Hematopoietic multipotent progenitor cell treated with erythropoietin and hydrocortisone succinate and interleukin-3 and kit ligand, for 17 days (in vitro differentiated cells): Measurements from ENCODE around the gene RHOG.

Experiments used
- DNase-seq: peaks from one replicate; pipeline ENCODE4 v3.0.0-alpha.2; 2015; ENCODE audit warnings: low spot score

Gene RHOG

DNA sequence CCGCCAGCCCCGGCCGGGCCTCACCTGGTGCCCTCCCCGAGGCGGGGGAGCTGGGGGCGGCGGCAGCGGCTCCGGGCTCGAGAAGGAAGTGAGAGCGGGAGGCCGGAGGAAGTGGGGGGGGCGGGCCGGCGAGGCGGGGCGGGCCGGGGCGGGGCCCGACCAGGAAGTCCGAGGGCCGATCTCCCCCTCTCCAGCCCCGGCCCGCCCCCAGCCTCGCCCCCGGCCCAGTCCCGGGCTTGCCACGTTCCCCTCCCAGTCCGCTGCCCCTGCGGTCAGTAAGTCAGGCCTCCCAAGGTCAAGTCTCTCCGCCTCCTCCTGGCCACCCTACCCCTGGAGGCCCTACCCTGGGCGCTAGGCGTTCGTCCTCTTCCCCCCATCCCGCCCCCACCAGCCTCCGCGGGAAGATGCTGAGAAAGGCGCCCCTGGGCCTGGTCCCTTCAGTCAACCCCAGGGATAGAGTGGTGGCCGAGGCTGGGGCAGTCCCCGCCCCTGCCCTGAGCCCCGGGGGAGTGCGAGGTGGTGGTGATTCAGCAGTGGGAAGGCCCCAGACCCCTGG is at the start of gene RHOG:
Gene RHOG (minus strand): TSS at position 90 of the 556 bp plus-strand sequence. CDS start 12,821 bp downstream, outside the sequence.
- DNase-seq: no peak

DNA sequence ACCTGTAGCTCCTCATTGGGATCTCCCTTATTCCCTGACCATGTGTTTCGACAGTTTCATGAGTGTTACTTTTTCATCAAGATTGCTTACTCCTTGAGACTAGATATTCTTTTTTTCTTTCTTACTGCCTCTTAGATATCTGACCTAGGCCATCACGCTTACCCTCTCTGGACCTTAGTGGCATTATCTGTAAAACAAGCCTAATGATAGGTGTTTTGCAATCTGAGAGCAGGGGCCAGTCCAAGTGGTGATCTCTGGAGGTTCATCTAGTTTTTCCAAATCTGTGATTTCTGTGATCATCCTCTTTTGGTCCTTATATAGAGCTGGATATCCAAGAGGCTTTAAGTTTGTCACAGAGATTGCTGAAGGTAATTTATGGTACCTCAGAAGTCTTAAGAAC is 49.3 kb upstream of the RHOG start:
- DNase-seq: no peak

DNA sequence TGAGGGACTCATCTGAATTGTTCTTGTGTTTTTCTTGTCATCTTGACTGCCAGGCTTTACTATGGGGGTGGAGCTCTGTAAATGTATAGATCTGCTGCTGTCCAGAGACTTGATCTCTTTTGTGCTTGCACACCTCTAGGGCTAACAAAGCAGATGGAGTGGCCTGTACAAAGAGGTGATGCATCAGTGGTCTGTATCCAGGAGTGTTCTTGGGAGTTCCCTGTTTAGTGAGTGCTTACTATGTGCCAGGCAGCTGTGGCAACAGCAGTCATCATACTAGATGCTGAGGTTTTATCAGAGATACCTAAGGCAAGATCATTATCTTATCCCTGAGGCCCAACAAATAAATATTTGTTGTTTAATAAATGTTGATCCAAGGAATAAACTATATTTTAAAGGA is 48.1 kb upstream of the RHOG start:
- DNase-seq: no peak

DNA sequence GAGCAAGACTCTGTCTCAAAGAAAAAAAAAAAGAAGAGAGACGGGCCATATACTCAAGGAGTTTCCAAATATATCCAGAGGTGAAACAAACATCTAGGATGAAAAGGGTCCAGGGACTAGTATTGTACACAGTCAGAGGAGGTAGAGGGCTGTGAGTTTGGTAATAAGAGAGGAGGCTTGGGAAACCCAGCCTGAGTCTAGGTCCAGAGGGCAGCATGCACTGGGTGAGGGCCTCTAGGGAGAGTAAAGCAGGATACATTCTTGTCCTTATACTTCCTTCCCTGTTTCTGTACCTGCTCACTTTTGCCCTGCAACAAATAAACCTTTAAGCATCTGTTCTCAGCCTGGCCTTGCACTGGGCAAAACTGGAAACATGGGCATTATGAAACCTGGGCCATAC is 46.2 kb upstream of the RHOG start:
- no peak for DNase-seq

DNA sequence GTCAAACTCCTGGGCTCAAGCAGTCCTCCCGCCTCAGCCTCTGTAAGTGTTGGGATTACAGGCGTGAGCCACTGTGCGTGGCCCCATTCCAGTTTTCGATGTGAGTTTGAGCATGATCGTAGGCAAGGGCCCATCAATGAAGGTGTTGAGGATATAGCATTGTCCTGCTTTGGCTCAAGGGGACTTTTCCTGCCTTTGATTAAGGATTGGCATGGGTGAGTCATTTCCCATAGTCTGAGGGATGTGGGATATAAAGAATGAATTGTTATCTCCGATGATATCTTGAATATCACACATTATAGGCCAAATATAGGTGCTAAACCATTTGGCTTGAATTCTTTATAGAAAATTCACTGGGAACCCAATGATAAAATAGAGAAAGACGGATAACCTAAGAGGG is 45.1 kb upstream of the RHOG start:
- no peak for DNase-seq

DNA sequence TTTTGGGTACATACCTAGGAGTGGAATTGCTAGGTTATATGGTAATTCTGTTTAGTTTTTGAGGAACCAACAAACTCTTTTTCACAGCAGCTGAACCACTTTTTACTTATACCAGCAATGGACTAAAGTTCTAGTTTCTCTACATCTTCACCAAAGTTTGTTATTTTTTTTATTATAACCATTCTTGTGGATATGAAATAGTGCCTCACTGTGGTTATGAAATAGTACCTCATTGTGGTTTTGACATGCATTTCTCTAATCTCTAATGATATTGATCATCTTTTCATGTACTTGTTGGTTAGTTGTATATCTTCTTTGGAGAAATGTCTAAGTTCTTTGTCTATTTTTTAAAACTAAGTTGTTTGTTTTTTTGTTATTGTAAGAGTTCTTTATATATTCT is 41.9 kb upstream of the RHOG start:
- DNase-seq: no peak

GRCh38 chr11:3880724-3881123 is 40.0 kb upstream of the RHOG start:
- no peak for DNase-seq

- no peak for DNase-seq
Measured at GRCh38 chr11:3879967-3880542, 39.3 kb upstream of the RHOG start.

GRCh38 chr11:3879216-3879966 is 38.6 kb upstream of the RHOG start:
- DNase-seq: no peak

- DNase-seq: no peak
Measured at GRCh38 chr11:3878258-3878584, 37.5 kb upstream of the RHOG start.

- no peak for DNase-seq
Measured at GRCh38 chr11:3877364-3878257, 36.9 kb upstream of the RHOG start.

DNA sequence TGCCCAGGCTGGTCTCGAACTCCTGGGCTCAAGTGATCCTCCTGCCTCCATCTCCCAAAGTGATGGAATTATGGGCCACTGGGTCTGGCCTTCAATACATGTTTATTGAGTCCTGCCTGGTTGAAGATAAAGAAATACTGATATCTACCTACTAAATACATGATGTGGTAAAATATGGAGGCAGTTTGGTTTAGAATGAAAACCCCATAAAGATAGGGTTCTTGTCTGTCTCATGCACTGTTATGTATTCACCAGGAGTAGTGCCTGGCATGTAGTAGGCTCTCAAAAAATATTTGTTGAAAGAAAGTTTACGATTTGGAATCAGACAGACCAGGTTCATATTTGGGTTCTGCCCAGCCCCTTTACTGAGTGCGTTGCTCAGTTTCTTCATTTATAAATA is 35.9 kb upstream of the RHOG start:
- DNase-seq: no peak

DNA sequence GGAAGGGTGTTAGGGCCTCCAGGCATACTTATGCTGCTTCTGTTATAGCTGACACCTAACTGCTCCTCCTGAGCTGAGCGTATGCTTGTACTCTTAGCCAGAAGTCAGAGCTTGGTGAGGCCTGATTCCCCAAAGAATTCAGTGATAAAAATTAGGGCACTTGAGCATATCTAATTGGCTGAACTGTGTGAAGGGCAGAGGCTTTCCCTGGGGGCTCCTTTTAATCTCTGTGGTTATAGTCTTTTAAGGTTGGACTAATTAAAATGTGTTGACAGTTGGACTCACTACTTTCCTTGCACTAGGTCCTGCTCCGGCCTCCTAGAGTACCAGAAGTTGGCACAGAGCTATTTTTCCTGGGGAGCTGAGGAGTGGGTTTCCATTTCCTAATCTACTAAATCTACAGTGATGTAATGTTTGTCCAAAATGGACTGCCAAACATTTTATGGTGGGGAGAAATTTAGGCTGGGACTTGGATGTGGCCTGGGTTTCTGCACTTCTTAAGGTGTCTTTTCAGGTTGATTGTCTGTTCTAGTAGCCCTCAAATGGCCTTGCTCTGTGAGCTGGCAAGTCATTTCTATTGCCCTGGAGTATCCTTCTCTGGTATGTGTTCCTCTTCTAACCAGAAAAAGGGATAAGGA is 33.1 kb upstream of the RHOG start:
- no peak for DNase-seq

GRCh38 chr11:3867209-3868091 is 26.7 kb upstream of the RHOG start:
- DNase-seq: peak; percentile 23

GRCh38 chr11:3866836-3867208 is 26.1 kb upstream of the RHOG start:
- DNase-seq: no peak

DNA sequence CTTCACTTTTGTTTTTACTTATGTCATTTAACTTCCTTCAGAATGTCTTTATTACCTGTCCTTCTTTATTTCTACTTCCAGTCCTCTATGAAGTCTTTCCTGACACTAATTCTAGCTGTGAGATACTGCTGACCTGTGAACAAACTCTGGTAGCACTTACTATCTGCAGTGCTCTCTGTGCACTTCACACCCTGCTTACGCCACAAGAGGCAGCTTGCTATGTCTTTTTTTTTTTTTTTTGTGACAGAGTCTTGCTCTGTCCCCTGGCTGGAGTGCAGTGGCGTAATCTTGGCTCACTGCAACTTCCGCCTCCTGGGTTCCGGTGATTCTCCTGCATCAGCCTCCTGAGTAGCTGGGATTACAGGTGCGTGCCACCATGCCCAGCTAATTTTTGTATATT is 25.4 kb upstream of the RHOG start:
- peak; percentile 29 for DNase-seq

DNA sequence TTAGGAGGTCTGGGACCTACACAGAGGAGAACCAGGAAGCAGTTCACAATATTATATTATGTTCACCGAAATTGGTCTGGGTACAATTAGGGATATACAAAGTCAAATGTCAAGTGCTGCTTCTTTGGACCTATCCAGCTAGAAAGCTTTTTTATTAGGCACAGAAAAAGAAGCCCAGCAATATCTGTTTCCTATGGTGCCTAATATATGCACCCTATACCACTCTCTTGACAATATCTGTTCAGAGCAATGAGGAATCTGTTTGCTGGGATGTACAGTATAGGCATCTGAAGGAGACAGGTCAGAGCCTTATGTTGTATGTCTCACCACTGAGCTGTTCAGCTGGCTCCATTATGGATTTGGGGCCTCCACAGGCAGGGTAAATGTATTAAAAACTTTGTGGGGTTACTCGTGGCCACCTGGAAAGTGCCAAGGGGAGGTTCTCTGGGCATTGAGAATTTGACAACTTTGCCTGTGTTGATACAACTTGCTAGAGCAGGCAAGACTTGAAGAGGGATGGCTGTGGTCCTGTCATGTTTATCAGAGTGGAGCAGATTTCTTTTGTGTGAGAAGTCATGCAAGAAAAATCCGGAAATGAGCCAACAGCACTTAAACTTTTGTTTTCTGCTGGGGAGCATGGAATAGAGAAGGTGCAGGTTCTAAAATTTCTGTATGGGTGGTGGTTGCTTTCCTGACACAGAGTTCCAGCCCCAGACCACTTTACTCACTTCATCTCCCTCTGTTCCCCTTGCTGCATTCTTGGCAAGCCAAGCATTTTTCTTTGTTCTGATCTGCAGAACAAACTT is 24.8 kb upstream of the RHOG start:
- no peak for DNase-seq

DNA sequence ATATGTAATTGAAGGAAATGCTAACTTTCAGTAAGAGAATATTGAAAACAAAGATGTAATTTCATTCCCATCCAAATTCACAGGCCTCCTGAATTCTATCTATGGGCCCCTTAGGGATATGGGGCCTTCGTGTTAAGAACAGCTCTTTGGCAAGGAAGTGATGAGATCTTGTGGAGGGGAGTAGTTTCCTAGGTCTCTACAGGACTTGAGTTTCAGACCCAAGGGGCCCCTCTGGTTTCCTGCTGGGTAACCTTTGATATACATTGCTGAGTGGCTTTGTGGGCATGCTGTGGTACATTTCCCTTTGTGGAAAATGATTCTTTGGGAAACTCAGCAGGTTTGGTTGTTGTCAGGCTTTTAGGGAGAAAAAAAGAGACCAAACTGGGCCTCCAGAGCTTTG is 20.9 kb upstream of the RHOG start:
- DNase-seq: no peak

DNA sequence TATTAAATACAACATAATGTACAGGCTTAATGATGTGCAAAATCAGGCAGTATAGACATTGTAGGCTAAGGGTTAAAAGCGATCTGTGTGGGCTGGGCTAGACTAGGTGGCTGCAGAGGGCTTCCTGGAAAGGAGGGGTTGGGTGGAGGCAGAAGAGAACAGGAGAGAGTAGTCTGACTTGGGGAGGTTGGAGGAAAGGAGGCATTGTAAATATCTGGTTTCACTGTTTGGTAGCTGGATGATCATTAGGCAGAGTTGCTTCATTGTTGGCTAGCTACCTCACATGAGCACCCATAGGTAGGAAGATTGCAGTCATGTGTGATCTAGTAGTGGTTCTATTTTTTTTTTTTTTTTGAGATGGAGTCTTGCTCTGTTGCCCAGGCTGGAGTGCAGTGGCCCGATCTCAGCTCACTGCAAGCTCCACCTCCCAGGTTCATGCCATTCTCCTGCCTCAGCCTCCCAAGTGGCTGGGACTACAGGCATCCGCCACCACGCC is 20.2 kb upstream of the RHOG start:
- peak; percentile 25 for DNase-seq

DNA sequence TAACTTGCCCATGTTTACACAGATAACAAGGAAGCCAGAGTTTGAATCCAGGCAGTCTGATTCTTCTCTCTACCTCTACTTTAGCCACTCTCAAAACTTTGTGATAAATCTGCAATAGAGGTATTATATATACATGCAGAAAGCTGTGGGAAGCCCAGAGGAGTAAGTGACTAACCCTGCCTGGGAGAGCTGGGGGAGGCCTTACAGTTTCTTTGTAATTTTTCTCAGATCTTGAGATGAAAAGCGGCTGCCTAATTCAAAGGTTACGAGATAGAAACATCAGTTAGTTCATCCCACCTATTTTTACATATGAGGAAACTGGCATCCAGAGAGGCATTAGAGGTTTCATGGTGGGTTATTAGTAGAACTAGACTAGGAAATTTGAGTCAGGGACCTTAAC is 19.6 kb upstream of the RHOG start:
- DNase-seq: no peak
